ENCODE data around the gene CREB3L1. TPM values are rescaled to one million over a fixed set of nuclear protein-coding genes. Genes with fewer than 3 reads are reported as not detected.

Gene CREB3L1
- total and polyA plus RNA-seq, 2 donors (not counting 3 experiments of a cell fraction or from before 2014, with no cell fraction given), result 0.23 to 0.84 TPM

- Histone ChIP-seq H3K9ac (replicated peaks; ENCODE audit: extremely low read depth, insufficient read depth, low read length) (no peak overlapping the region), H3K79me2 (ENCODE audit: control insufficient read depth, insufficient read depth, low read length) (no peaks in the 10 kb centered on the region), H2AFZ (ENCODE audit: low read depth, low read length) (no peak overlapping the region), H3K4me2 (ENCODE audit: insufficient read depth, low read length) (no peak overlapping the region), H3K27ac (ENCODE audit: insufficient read depth, low read depth, low read length) (no peak overlapping the region), H3K4me1 (ENCODE audit: control insufficient read depth, extremely low read depth, insufficient read depth, low read length) (peaks cover 19% of the 10 kb centered on the region), H3K36me3 (ENCODE audit: control insufficient read depth in 2 of 2, extremely low read depth in 1 of 2, insufficient read depth in 2 of 2, low read length in 2 of 2) (no peaks in the 10 kb centered on the region), H4K20me1 (replicated peaks; ENCODE audit: control insufficient read depth, extremely low read depth, insufficient read depth, low read length) (no peaks in the 10 kb centered on the region), H3K9me3 (replicated peaks; ENCODE audit: control insufficient read depth, insufficient read depth, low read length) (no peaks in the 10 kb centered on the region), H3K27me3 (ENCODE audit: control insufficient read depth in 2 of 2, insufficient read depth in 2 of 2, low read length in 2 of 2) (peaks cover 0 to 5% of the 10 kb centered on the region in 2 experiments), H3K9me1 (replicated peaks; ENCODE audit: control insufficient read depth, extremely low read depth, insufficient read depth, low read length) (no peaks in the 10 kb centered on the region), H3K4me3 (replicated peaks in 1 of 3; ENCODE audit: insufficient read depth in 1 of 3, low read depth in 1 of 3, low read length in 3 of 3) (no peak overlapping the region)
- intact Hi-C loops (cut with micrococcal nuclease), result no loop called here
- POLR2A ChIA-PET, result no interaction called here
- BruUV-seq (replicated peaks), result no TSS peak
- CTCF ChIA-PET, result interaction anchor here (1.0 to 1.3 kb wide), 2 partner anchors 15 to 16 kb away, joined by 3 read pairs; no protein-coding TSS in a partner anchor
- no peak for DNase-seq (ENCODE audit: low read depth, low spot score)
- dilution Hi-C loops (cut with MboI; ENCODE audit: extremely low pct_ligation_motif_present, low sequenced_read_pairs), result no loop called here
- TF ChIP-seq MYC (IDR thresholded peaks at IDR 0.05; ENCODE audit: low read depth, low read length), result no peak
- no peak for TF ChIP-seq GATA2 (IDR thresholded peaks at IDR 0.05; ENCODE audit: insufficient read depth, insufficient read length, low read depth, low read length)
- no peak for TF ChIP-seq POLR2A (IDR thresholded peaks at IDR 0.05; ENCODE audit: low read depth, low read length)
- TF ChIP-seq JUN (IDR thresholded peaks at IDR 0.05; ENCODE audit: borderline replicate concordance, insufficient read depth, insufficient read length, low read depth), result no peak
- no peak for TF ChIP-seq MAX (IDR thresholded peaks at IDR 0.05; ENCODE audit: insufficient read depth, insufficient read length)
- TF ChIP-seq CTCF (IDR thresholded peaks at IDR 0.05; ENCODE audit: extremely low read depth in 1 of 2, insufficient read depth in 1 of 2, low read depth in 1 of 2, low read length in 2 of 2), result no peak
- TF ChIP-seq POLR2AphosphoS5 (IDR thresholded peaks at IDR 0.05; ENCODE audit: insufficient read depth, low read depth, low read length), result no peak
- no peak for TF ChIP-seq EZH2 (IDR thresholded peaks at IDR 0.05; ENCODE audit: borderline replicate concordance, low read depth, low read length, severe bottlenecking)
- no peak for TF ChIP-seq FOS (IDR thresholded peaks at IDR 0.05; ENCODE audit: borderline replicate concordance, insufficient read depth, low read length)
- no peak for FAIRE-seq
Observed at GRCh38 chr11:46293066-46293465, 15.6 kb downstream of the CREB3L1 start.

All from endothelial cell of umbilical vein (primary cell).